GM12878 (cell line): ENCODE results near the gene NHEJ1.

Experiments used
- GABPA ChIP-seq: IDR thresholded peaks from 2 replicates; pipeline ENCODE4 v1.6.1; 2014; ENCODE audit warnings: antibody characterized with exemption, low read depth, mild to moderate bottlenecking, inconsistent platforms
- RFX5 ChIP-seq: IDR thresholded peaks from 2 replicates; pipeline ENCODE4 v1.6.1; 2011; ENCODE audit warnings: low read depth, low read length, improper control_type of control experiment
- SIN3A ChIP-seq: IDR thresholded peaks from 2 replicates; pipeline ENCODE4 v1.6.1; 2012; ENCODE audit warnings: low read depth, low read length, improper control_type of control experiment
- SP1 ChIP-seq: IDR thresholded peaks from one replicate; pipeline ENCODE4 v1.6.1; 2011; ENCODE audit warnings: low read depth, low read length
- YY1 ChIP-seq: IDR thresholded peaks from 2 replicates; pipeline ENCODE4 v1.6.1; 2011; ENCODE audit warnings: low read depth, mild to moderate bottlenecking, low read length
- TF ChIP-seq, protein P1 (sequence below), 3 experiments: IDR thresholded peaks in 2 of 3; conservative IDR thresholded peaks in 1 of 3; 2 replicates each; pipeline ENCODE4 v1.5.1; 2011; ENCODE audit warnings: low read depth in 3 of 3, low read length in 3 of 3, mild to moderate bottlenecking in 3 of 3, control low read depth in 2 of 3, moderate library complexity in 2 of 3, inconsistent platforms in 1 of 3, mixed read lengths in 1 of 3; ENCODE audit not compliant: control insufficient read depth in 2 of 3, insufficient read depth in 1 of 3; ENCODE audit errors: extremely low read depth in 1 of 3

DNA sequence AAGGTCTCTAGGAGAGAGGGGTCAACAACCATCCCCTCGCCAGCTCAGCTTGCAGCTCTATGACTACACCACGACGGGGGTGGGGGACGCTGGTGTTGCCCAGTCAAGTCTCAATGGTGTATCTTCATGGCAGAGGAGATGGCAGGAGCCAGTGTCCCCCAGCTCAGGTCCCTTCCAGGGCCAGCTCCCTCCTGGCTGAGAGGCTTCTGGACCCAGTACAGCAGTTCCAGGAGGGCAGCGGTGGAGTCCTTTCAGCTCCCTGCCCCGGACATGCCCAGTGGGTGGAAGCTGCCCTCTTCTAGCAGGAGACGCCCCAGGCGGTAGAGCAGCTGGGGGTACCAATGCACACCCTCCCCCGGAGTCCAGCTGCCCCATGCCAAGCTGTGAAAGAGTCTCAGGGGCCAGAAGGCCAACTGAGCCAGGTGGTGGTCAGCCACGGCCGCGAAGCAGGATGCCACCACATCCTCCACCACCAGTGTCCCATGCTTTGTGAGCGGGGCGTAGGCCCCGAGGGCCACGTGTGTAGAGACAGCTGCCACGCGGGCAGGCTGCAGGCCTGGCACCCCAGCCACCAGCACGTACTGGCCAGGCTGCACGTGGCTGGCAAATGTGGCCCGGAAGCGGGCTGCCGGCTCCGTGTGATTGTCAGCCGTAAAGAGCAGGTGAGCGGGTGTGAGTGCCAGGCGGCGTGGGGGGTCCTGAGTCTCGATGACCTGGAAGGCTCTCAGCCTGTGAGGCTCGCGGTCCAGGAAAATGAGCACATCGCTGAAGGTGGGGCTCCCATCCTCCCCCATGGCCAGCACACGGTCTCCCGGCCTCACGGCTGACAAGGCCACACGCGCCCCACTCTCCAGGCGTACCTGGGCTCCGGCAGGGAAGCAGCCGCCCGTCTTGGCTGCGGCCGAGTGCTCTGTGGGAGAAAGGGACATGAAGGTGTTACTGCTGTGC lies 105.4 kb downstream of the NHEJ1 start:
- TF ChIP-seq, protein P1, sequence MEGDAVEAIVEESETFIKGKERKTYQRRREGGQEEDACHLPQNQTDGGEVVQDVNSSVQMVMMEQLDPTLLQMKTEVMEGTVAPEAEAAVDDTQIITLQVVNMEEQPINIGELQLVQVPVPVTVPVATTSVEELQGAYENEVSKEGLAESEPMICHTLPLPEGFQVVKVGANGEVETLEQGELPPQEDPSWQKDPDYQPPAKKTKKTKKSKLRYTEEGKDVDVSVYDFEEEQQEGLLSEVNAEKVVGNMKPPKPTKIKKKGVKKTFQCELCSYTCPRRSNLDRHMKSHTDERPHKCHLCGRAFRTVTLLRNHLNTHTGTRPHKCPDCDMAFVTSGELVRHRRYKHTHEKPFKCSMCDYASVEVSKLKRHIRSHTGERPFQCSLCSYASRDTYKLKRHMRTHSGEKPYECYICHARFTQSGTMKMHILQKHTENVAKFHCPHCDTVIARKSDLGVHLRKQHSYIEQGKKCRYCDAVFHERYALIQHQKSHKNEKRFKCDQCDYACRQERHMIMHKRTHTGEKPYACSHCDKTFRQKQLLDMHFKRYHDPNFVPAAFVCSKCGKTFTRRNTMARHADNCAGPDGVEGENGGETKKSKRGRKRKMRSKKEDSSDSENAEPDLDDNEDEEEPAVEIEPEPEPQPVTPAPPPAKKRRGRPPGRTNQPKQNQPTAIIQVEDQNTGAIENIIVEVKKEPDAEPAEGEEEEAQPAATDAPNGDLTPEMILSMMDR (IDR thresholded peaks at IDR 0.05 in 2 of 3, conservative IDR thresholded peaks at IDR 0.05 in 1 of 3; ENCODE audit: control insufficient read depth in 2 of 3, extremely low read depth in 1 of 3, insufficient read depth in 1 of 3, low read depth in 3 of 3, low read length in 3 of 3) = no peak
- no peak for TF ChIP-seq RFX5
- TF ChIP-seq SP1 = no peak
- TF ChIP-seq YY1 = no peak
- TF ChIP-seq GABPA = no peak
- no peak for TF ChIP-seq SIN3A
